Inflammatory macrophage treated with lipopolysaccharide for 4 hours (primary cell): ENCODE results near the gene ARHGEF7.
"Not testable (repeated sequence)": the region's sequence is repeated elsewhere in the genome, so short reads cannot be mapped to it uniquely, and the experiment has no call there.

Experiments
- DNase-seq: peaks from one replicate; pipeline ENCODE4 v3.0.0-alpha.2; 2020

ARHGEF7 gene

GRCh38 chr13:111115061-111115964, at the start of gene ARHGEF7:
Gene ARHGEF7 (plus strand): TSS chr13:111115310. CDS start chr13:111115527, 217 bp downstream.
- no peak for DNase-seq

- no peak for DNase-seq
Measured at GRCh38 chr13:111065698-111066097, 49.4 kb upstream of the ARHGEF7 start.

GRCh38 chr13:111066544-111066943, 48.6 kb upstream of the ARHGEF7 start:
- DNase-seq = no peak

- DNase-seq = no peak
Measured at GRCh38 chr13:111068009-111068350, 47.1 kb upstream of the ARHGEF7 start.

GRCh38 chr13:111071120-111071519, 44.0 kb upstream of the ARHGEF7 start:
- not testable (repeated sequence) for DNase-seq

GRCh38 chr13:111071526-111071925, 43.6 kb upstream of the ARHGEF7 start:
- DNase-seq = not testable (repeated sequence)

GRCh38 chr13:111074826-111075225, 40.3 kb upstream of the ARHGEF7 start:
- no peak for DNase-seq

GRCh38 chr13:111076155-111077013, 38.7 kb upstream of the ARHGEF7 start:
- no peak for DNase-seq

GRCh38 chr13:111079375-111079774, 35.7 kb upstream of the ARHGEF7 start:
- DNase-seq = no peak

- no peak for DNase-seq
Measured at GRCh38 chr13:111080642-111081041, 34.5 kb upstream of the ARHGEF7 start.

GRCh38 chr13:111082240-111082639, 32.9 kb upstream of the ARHGEF7 start:
- DNase-seq = no peak

GRCh38 chr13:111082769-111083168, 32.3 kb upstream of the ARHGEF7 start:
- DNase-seq = not testable (repeated sequence)

- not testable (repeated sequence) for DNase-seq
Measured at GRCh38 chr13:111083693-111084092, 31.4 kb upstream of the ARHGEF7 start.

GRCh38 chr13:111090169-111090568, 24.9 kb upstream of the ARHGEF7 start:
- no peak for DNase-seq

GRCh38 chr13:111092685-111093084, 22.4 kb upstream of the ARHGEF7 start:
- DNase-seq = no peak

GRCh38 chr13:111093136-111093535, 22.0 kb upstream of the ARHGEF7 start:
- DNase-seq = no peak

- no peak for DNase-seq
Measured at GRCh38 chr13:111093634-111094033, 21.5 kb upstream of the ARHGEF7 start.

- DNase-seq = no peak
Measured at GRCh38 chr13:111095031-111095840, 19.9 kb upstream of the ARHGEF7 start.

GRCh38 chr13:111095911-111096501, 19.1 kb upstream of the ARHGEF7 start:
- no peak for DNase-seq

- no peak for DNase-seq
Measured at GRCh38 chr13:111099290-111099689, 15.8 kb upstream of the ARHGEF7 start.

- DNase-seq = no peak
Measured at GRCh38 chr13:111110054-111110453, 5.1 kb upstream of the ARHGEF7 start.

GRCh38 chr13:111111376-111111937, 3.7 kb upstream of the ARHGEF7 start:
- DNase-seq = no peak
